AML-193 (cell line): ENCODE results near the gene GATAD2B.

Source experiments
- DNase-seq, 2 experiments: peaks; one replicate each; lab custom pipeline; 2025; lab: John Stamatoyannopoulos, UW

GATAD2B gene

GRCh38 chr1:153951183-153951582, 28.4 kb upstream of the GATAD2B start:
- no peak for DNase-seq

- DNase-seq: peak; percentile 73 to 76
Measured at GRCh38 chr1:153946622-153947241, 24.0 kb upstream of the GATAD2B start, which contains the start of gene DENND4B. Gene DENND4B, minus strand, starts transcription at chr1:153946718. Its CDS starts 2,344 bp downstream, at chr1:153944374.

DNA sequence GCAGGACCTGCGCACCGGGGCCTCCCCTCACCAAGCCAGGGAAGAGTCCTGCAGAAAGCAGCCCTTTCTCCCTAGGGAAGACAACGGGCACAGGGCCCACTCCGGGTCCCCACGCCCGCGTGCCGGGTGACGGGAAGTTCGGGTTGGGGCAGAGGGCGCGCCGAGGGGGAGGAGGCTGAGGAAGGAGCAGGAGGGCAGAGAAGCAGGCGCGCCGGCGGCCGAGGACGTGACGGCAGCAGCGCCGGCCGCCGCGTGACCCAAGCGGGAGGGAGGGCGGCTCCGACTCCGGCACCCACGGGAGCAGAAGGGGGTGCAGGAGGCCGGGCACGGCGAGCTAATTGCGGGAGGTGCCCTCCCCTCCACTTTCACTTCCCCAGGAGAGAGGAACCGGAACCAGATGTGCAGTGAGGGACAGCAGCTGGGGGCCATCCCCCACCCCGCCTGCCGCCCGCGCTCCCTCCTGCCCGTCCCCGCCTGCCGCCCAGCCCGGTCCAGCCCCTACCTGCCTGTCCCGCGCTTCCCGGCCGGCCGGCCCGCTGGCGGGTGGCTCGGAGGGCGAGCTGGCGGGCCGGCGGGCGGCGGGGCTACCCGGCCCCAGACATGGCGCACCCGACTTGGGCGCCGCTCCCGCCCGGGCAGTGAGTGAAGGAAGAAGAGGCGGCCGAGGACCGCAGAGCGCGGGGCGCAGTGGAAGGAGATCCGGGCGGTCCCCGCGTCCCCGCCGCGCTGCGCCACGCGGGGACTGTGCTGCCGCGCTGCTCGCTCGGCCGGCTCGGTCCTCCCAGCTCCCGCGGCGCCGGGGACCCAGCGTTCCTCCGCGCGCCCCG, 23.2 kb upstream of the GATAD2B start:
- peak; percentile 86 to 89 for DNase-seq

DNA sequence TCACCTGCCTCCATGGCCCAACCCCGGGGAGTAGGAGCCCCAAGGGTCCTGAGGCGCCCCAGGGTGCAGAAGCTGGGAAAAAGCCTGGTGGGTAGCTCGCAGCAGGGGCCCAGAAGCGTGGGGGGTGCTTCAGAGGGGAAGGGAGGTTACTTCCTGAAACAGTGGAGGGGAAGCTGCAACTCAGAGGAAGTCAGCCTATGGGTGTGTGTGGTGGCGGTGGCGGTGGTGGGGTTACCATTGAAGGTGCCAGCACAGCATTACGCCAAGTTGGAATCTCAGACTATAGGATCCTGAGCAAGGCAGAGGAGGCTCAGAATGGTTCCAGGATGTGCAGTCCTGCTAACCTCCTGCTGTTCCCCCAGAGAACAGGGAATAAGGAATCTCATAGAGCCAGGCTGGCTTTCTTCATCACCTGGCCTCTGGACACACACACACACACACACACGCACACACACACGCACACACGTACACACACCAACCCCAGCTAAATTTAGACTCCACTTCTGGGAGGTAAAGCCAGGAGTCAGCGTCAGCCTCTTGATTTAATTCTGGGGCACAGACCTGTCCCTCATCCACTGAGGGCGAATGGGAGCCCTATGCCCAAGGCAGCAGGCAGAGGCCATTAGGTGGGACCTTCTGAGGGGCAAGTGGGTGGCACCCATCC, 22.5 kb upstream of the GATAD2B start:
- peak; percentile 75 to 81 for DNase-seq

GRCh38 chr1:153944827-153945117, 22.0 kb upstream of the GATAD2B start:
- no peak for DNase-seq

DNA sequence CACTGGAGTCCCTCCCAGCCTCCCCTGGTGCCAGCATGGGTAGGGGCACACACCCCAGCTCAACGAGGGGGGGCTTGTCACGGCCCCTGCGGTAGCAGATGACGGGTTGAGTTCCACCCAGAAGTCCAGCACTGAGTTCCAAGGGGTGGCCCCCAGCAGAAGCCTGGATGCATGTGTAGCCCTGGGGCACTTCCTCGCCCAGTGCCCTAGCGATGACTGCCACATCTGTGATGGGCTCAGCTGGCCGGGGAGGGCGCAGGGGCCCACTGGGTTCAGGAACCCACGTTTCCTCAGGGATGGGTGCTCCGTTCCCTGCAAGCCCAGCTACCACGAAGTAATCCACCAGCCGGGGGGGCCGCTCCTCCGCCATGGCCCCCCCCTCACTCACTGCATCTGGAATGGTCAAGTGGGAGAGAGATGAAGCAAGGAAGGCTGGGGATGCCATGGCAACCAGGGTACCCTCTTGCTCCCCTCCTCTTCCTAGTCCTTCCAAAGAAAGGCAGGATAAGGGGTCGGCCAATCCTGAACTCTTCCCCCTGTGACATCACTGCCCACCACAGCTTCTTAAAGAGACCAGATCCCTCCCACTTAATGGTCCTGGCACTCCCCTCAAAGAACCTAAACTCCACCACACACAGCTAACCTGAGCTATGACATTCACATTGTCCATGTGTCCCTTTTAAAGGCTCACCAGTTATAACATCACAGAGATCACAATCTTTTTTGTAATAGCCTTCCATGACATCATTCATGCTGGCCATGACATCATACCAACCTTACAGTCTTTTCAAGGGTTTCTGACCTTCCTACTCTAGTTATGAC, 21.4 kb upstream of the GATAD2B start:
- no peak for DNase-seq

DNA sequence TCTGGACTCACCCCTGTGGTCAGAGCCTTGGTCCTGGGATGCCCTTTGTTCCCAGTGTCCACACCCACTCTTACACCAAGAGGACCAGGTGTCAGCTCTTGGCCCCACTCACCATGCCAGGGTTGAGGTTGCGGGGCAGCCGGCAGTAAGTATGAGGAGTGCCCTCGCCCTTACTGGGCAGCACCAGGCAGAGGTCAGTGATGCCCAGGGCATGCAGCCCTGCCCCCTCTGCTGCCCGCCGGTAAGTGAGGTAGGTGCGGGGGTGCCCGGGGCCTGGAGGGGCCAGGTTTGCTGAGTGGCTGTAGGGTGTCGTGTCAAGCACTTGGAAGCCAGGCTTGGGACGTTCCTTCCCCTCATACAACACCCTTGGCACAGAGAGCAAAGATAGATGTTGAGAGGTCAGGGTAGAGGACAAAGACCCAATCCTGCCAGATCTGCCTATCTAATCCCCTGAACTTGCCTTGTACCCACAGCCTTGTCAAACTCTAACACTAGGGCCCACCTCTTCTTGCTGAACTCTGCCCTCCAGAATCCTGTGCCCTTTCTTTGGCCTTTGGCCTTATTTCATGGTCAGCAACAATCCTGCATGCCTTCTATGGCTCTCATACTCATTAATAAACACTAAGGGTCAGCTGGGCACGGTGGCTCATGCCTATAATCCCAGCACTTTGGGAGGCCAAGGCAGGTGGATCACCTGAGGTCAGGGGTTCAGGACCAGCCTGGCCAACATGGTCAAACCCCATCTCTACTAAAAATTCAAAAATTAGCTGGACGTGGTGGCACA, 20.2 kb upstream of the GATAD2B start:
- DNase-seq: no peak

- no peak for DNase-seq
Measured at GRCh38 chr1:153941826-153942725, 19.3 kb upstream of the GATAD2B start.

DNA sequence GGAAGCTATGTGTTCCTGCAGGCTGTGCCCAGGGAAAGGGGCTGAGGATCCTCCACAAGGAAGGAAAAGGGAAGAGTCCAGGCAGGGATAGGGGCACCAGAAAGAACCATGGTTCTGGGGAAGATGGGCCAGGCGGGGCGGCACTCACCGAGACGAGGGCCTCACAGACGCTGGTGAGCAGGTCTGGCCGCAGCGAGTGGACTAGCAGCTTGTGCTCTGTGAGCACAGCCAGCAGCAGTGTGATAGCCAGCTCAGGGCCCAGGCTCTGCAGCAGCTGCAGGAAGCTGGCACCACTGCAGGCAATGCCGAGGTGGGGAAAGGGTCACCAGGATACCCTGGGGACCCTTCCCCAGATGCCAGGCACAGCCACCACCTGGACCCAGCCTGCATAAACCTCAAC, 18.0 kb upstream of the GATAD2B start:
- DNase-seq: no peak

DNA sequence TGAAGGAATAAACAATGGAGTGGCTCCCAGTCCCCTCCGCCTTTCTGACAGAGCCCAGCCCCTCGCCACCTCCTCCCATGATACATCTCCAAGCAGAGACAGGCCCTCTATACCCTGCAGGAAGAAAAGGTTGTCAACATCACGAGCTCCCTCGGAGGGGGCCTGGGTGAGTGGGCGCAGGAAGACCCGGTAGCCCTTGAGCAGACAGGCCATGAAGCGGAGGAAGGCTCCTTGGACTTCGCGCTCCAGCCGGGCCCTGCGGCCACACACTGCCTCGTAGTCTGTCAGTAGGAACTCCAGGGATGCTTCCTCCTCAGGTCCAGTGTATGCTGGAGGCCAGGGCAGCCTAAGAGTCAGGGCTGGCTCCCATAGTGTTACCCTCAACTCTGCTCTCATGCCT, 16.7 kb upstream of the GATAD2B start:
- DNase-seq: no peak

DNA sequence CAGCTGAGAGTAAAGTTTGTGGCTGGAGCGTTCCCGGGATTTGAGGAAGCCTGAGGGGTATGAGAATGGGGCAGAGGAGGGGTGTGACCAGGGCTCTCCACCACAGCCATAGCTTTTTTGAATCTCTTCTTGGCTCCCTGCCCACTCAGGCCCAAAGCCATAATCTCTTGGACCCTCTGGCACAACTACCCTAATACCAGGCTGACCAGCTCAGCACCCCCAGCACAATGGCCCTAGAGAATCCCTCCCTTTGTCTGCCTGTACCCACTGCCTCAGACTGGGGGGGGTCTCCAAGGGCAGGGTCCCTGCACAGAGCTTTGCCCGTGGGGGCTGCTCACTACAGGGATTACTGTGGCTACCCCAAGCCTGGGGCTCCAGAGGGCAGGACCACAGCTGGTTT, 16.2 kb upstream of the GATAD2B start:
- DNase-seq: no peak

- DNase-seq: no peak
Measured at GRCh38 chr1:153937331-153937730, 14.6 kb upstream of the GATAD2B start.

- DNase-seq: no peak
Measured at GRCh38 chr1:153936011-153936802, 13.4 kb upstream of the GATAD2B start.

GRCh38 chr1:153934746-153935145, 12.0 kb upstream of the GATAD2B start:
- no peak for DNase-seq

GRCh38 chr1:153933955-153934354, 11.2 kb upstream of the GATAD2B start:
- no peak for DNase-seq

GRCh38 chr1:153933430-153933829, 10.7 kb upstream of the GATAD2B start:
- no peak for DNase-seq

GRCh38 chr1:153932156-153933131, 9.7 kb upstream of the GATAD2B start:
- DNase-seq: no peak
